ENCODE measurements around the gene NOS3.
A peak's percentile ranks its signal among the peaks of the same experiment; 100 is the strongest.

The NOS3 gene

DNA sequence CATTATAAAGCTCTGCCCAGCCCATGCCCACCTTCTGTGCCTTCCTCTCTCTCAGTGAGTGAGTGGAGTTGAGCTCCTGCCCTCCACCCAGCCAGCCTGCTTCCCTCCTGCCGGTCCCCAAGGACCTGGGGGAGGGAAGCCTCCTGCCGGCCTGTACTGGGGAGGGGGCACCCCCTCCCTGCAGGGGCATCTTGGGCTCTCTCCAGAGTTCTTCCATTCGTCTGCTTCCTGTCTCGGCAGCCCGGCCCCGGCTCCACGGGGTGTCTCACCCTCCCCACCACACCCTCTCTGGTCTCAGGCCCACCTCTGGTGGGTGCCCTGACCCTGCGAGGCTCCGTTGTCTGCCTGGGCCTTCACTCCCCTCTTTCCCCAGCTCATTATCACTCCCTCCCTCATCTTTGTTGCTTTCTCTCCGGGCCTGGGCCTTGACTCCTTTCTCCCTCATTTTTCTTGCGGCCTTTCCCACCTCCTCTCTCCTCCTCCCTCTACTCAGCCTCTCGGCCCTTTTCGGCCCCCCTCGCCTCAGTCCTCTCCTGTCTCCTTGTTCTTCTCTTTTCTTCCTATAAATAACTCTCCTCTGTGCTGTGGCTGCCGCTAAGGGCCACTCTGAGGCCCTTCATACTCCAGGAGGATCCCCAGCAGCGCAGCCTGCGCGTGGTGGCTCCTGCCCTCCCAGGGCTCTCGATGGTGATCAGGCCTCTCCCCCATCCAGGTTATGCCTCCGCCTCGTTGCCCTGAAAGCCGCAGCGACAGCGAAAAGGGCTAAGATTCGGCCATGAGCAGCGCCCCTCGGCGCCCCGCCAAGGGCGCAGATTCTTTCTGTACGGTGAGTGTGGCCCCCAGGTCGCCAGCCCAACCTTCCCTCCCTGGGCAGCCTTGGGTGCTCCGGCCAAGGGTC is 70.6 kb downstream of the NOS3 start:
- Histone ChIP-seq H3K36me3 (ENCODE audit: control insufficient read depth in 2 of 2, insufficient read depth in 1 of 2, low read length in 2 of 2) (peaks cover 0 to 45% of the 10 kb centered on the region in 2 experiments; a peak in 1 of 3 replicates), H3K4me1 (ENCODE audit: control insufficient read depth, insufficient read depth, low read length) (no peaks in the 10 kb centered on the region; the same call in 1 of the 2 replicates), H3K27ac (ENCODE audit: extremely low read depth, low read depth, low read length) (no peak overlapping the region), H3K9me3 (ENCODE audit: control insufficient read depth, insufficient read depth, low read depth, low read length) (no peaks in the 10 kb centered on the region), H3K4me3 (ENCODE audit: low read depth, low read length) (no peak overlapping the region)
- ChIA-PET CTCF (interaction anchor here (0.9 to 2.3 kb wide), 5 partner anchors 16 to 53 kb away, joined by 3 to 14 read pairs (median 5); no protein-coding TSS in a partner anchor), POLR2A (interaction anchor here (1.3 to 3.4 kb wide), 6 partner anchors 12 to 33 kb away, joined by 4 to 22 read pairs (median 8); partner anchors contain the start of genes ABCB8 and FASTK)
- TF ChIP-seq ZNF341 (tag by site-specific recombination; IDR thresholded peaks at IDR 0.05; ENCODE audit: low read depth) (peak; percentile 20), GLIS1 (tag by site-specific recombination; IDR thresholded peaks at IDR 0.05) (peak; percentile 79), WT1 (tag by site-specific recombination; IDR thresholded peaks at IDR 0.05) (peak; percentile 91), ZNF211 (tag by site-specific recombination; IDR thresholded peaks at IDR 0.05; ENCODE audit: low read depth) (no peak), PRDM1 (tag by site-specific recombination; IDR thresholded peaks at IDR 0.05) (peak; percentile 81), ZNF600 (tag by site-specific recombination; IDR thresholded peaks at IDR 0.05) (no peak), ZNF366 (tag by site-specific recombination; conservative IDR thresholded peaks at IDR 0.05) (0 out of 2 replicates have a peak, but pooled peaks have one; percentile 25), ZIC2 (tag by site-specific recombination; IDR thresholded peaks at IDR 0.05) (peak; percentile 94), GLIS2 (tag by site-specific recombination; IDR thresholded peaks at IDR 0.05) (0 out of 2 replicates have a peak, but pooled peaks have one; percentile 18), REPIN1 (tag by site-specific recombination; IDR thresholded peaks at IDR 0.05; ENCODE audit: low read depth) (no peak), ZNF335 (tag by site-specific recombination; conservative IDR thresholded peaks at IDR 0.05) (no peak), SP3 (tag by site-specific recombination; IDR thresholded peaks at IDR 0.05) (peak; percentile 11; the same call in 1 of the 2 replicates)
- TF ChIP-seq, protein P1, sequence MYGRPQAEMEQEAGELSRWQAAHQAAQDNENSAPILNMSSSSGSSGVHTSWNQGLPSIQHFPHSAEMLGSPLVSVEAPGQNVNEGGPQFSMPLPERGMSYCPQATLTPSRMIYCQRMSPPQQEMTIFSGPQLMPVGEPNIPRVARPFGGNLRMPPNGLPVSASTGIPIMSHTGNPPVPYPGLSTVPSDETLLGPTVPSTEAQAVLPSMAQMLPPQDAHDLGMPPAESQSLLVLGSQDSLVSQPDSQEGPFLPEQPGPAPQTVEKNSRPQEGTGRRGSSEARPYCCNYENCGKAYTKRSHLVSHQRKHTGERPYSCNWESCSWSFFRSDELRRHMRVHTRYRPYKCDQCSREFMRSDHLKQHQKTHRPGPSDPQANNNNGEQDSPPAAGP (tag by site-specific recombination; IDR thresholded peaks at IDR 0.05), result peak; percentile 85
- TF ChIP-seq, protein P2, sequence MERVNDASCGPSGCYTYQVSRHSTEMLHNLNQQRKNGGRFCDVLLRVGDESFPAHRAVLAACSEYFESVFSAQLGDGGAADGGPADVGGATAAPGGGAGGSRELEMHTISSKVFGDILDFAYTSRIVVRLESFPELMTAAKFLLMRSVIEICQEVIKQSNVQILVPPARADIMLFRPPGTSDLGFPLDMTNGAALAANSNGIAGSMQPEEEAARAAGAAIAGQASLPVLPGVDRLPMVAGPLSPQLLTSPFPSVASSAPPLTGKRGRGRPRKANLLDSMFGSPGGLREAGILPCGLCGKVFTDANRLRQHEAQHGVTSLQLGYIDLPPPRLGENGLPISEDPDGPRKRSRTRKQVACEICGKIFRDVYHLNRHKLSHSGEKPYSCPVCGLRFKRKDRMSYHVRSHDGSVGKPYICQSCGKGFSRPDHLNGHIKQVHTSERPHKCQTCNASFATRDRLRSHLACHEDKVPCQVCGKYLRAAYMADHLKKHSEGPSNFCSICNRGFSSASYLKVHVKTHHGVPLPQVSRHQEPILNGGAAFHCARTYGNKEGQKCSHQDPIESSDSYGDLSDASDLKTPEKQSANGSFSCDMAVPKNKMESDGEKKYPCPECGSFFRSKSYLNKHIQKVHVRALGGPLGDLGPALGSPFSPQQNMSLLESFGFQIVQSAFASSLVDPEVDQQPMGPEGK (tag by site-specific recombination; IDR thresholded peaks at IDR 0.05), result peak; percentile 52
- TF ChIP-seq, protein P3, sequence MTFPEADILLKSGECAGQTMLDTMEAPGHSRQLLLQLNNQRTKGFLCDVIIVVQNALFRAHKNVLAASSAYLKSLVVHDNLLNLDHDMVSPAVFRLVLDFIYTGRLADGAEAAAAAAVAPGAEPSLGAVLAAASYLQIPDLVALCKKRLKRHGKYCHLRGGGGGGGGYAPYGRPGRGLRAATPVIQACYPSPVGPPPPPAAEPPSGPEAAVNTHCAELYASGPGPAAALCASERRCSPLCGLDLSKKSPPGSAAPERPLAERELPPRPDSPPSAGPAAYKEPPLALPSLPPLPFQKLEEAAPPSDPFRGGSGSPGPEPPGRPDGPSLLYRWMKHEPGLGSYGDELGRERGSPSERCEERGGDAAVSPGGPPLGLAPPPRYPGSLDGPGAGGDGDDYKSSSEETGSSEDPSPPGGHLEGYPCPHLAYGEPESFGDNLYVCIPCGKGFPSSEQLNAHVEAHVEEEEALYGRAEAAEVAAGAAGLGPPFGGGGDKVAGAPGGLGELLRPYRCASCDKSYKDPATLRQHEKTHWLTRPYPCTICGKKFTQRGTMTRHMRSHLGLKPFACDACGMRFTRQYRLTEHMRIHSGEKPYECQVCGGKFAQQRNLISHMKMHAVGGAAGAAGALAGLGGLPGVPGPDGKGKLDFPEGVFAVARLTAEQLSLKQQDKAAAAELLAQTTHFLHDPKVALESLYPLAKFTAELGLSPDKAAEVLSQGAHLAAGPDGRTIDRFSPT (tag by site-specific recombination; IDR thresholded peaks at IDR 0.05), result peak; percentile 72

DNA sequence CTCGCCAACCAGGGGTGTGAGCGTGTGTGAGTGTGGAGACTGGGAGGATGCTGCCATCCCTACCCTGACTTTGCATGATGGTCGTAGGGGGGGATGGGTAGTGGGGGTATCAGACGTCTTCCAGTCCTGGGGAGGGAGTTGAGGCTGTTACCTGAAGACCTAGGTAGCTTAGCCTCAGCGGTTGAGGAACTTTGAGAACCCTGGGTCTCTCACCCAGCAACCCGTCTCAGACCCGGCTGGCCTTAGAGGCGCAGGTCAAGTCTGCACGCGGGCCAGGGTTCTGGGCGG is 71.2 kb downstream of the NOS3 start:
- POLR2A ChIA-PET, result interaction anchor here (1.1 to 2.3 kb wide), 10 partner anchors 9 to 54 kb away, joined by 3 to 22 read pairs (median 6); partner anchors contain the start of genes ABCB8 and FASTK
- Histone ChIP-seq H3K36me3 (ENCODE audit: control insufficient read depth in 2 of 2, insufficient read depth in 1 of 2, low read length in 2 of 2) (peaks cover 0 to 50% of the 10 kb centered on the region in 2 experiments; a peak in 1 of 3 replicates), H3K9me3 (ENCODE audit: control insufficient read depth, insufficient read depth, low read depth, low read length) (no peaks in the 10 kb centered on the region), H3K4me3 (ENCODE audit: low read depth, low read length) (no peak overlapping the region), H3K4me1 (ENCODE audit: control insufficient read depth, insufficient read depth, low read length) (no peaks in the 10 kb centered on the region; the same call in 1 of the 2 replicates), H3K27ac (ENCODE audit: extremely low read depth, low read depth, low read length) (no peak overlapping the region)
- CTCF ChIA-PET, result interaction anchor here (0.9 to 2.3 kb wide), 4 partner anchors 29 to 52 kb away, joined by 3 to 14 read pairs (median 6); no protein-coding TSS in a partner anchor
- TF ChIP-seq KLF1 (tag by site-specific recombination; IDR thresholded peaks at IDR 0.05) (peak; percentile 43; the same call in 1 of the 2 replicates), YY2 (tag by site-specific recombination; IDR thresholded peaks at IDR 0.05) (no peak)

Data from HEK293 (cell line).